Endothelial cell of hepatic sinusoid (primary cell): ENCODE measurements around the gene SELENON.

Experiments used
- in situ Hi-C: cut with HindIII; loops from 2 replicates; pipeline ENCODE4 v1.10.0; 2017; ENCODE audit warnings: low sequenced_read_pairs

SELENON gene

DNA sequence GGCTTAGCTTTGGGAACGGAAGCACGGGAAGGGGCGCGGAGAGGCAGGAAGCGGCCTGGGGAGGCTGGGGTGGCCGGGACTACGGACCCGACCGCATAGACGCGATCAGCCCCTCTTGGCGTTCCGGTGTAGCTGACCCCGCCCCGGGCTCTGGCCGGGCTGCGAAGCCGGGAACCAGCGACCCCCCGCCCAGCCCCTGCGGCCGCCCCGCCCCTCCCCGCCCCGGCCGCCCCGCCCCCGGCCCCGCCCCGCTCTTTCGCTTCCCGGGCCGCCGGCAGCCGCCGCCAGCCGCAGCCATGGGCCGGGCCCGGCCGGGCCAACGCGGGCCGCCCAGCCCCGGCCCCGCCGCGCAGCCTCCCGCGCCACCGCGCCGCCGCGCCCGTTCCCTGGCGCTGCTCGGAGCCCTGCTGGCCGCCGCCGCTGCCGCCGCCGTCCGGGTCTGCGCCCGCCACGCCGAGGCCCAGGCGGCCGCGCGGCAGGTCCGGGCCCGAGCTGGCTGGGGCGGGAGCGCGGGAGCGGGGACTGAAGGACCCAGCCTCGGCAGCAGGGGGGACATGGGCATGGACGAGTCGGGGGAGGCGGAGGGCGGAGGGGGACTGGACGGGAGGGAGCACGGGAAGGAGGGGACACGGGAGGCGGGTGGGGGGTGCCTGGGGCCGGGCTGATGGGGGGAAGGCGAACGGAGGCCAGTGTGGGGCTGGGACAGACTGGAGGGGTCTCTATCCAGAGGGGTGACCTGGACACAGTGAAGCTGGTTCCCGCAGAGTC is at the start of gene SELENON:
SELENON (plus strand) TSS at position 259 of the 768 bp plus-strand sequence; CDS start at position 297, 38 bp downstream.
- in situ Hi-C loops, result no loop called here

DNA sequence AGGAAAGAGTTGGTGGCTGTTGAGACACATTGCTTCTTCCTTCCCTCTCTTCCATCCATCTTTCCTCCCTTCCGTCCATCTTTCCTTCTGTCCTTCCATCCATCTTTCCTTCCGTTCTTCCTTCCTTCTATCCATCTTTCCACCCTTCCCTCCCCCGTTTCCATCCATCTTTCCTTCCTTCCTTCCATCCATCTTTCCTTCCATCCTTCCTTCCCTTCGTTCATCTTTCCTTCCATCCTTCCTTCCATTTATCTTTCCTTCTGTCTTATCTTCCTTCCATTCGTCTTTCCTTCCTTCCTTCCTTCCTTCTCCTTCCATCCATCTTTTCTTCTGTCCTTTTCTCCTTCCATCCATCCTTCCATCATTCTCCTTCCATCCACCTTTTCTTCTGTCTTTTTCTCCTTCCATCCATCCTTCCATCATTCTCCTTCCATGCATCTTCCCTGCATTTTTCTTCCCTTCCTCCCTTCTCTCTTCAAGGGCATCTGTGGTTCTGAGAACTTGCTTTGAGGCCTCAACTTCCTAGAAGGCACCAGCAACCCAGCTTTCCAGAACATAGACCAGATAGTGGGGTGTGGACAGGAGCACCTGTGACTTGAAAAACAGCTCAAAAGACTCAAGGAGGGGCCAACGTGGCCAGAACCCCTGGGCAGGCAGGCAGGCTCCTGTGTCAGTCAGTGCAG is 48.9 kb upstream of the SELENON start:
- in situ Hi-C loops, result loop anchor here (5.0 kb wide), 1 partner anchor 36 kb away; no protein-coding TSS in a partner anchor

- in situ Hi-C loops, result loop anchor here (5.0 kb wide), 1 partner anchor 33 kb away; no protein-coding TSS in a partner anchor
These were observed 45.4 kb upstream of the SELENON start for GRCh38 chr1:25754470-25755181.

DNA sequence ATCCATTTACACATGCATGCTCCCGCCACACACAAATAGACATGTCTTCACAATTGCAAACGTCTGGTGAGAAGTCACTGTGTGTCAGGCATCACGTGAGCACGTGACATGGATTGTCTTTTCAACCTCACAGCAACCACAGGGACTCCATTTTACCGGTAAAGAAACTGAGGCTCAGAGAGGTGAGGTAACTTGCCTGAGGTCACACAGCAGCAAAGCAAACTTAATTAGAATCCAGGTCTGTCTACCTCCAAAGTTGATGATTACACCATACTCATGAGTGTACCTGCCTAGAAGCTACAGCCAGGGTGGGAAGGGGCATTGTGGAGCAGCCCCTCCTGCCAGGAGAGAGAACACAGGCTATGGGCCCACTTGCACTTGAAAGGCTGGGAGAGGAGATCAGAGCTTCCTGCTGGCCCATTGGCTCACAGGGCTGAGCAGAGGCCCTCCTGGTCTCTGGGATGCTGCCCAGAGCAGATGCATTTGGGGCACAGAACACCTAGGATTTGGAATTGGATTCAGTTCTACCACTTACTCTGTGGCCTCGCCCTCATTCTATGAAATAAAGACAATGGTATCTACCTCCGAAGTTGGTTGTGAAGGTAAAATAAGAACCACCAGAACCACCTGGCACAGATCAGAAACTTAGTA is 44.4 kb upstream of the SELENON start:
- in situ Hi-C loops, result no loop called here

DNA sequence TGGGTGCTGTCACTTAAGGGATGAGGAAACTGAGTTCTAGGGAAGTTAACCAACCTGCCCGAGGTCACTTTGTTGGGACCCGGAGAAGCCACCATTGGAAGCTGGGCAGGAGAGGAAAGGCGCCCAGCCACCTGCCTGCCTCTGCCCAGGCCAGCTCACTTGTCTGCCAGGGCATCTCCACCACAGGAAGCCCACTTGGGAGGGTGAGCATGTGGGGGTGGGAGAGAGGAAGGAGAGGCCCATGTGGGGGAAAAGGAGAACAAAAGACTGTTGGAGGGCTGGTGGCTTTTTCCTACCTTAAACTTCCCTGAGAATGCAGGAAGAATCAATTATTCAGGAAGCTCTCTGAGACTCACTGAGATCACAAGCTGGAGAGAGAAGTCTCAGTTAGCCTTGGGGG is 43.8 kb upstream of the SELENON start:
- in situ Hi-C loops, result no loop called here

- in situ Hi-C loops, result no loop called here
These were observed 42.7 kb upstream of the SELENON start for GRCh38 chr1:25757151-25757845.

DNA sequence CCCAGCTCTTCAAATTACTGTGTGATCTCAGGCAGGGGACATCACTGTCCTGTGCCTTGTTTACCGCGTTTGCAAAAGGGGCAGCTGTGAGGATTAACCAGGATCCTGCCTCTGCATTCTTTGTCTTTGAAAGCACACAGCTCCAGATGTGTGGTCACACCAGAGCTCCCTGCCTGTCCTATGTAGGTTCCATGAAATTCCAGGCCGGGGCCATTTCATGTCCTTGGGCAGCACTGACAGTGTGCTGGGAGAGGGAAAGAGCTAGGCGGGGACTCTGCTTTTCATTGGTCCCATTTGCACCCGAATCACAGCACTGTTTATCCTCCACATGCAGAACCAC is 42.2 kb upstream of the SELENON start:
- in situ Hi-C loops, result no loop called here

- in situ Hi-C loops, result no loop called here
These were observed 41.4 kb upstream of the SELENON start for GRCh38 chr1:25758466-25759070.

DNA sequence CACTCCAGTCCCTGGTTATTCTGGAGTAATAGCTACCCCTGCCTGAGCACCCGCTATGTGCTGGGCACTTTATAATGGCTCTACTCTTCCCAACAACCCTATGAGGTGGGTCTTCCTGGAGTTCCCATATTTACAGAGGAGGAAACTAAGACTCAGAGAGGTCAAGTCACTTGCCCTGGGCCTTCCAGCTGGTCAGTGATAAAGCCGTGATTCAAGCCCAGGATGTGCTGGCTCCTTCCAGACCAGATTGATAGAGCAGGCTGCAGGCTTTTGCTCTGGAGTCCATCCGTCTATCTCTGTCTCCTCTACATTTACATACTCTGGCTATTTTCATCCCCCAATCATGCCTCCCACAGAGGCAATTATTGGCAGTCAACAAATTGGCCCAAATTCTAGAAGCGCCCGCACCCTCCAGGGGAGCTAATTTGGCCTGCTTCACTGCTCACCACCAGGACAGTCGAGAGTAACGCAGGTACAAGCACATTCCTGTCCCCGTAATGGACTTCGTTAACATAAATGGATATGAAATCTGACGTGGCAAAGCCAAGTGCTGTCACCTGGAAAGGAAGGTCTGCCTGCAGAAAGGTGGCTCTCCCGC is 39.8 kb upstream of the SELENON start:
- in situ Hi-C loops, result no loop called here

GRCh38 chr1:25760871-25761270 is 39.1 kb upstream of the SELENON start:
- in situ Hi-C loops, result no loop called here

DNA sequence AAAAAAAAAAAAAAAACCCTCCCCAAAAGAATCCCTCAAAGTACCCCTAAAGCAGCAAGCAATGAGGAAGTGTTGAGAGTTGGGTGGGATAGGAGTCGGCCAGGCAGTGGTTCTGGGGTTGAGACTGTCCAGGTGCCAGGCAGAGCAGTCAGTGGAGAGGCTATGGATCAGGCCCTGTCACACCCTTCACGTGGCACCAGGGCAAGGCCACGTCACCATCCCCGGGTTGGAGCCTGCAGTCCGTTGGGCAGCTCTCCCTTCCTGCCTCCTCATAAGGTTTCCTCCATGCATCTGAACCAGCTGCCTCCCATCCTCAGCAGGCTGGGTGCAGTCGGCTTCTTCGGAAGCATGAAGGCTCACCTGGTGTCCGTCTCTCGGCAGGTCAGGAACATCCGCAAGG is 36.5 kb upstream of the SELENON start:
- in situ Hi-C loops, result no loop called here

- in situ Hi-C loops, result no loop called here
These were observed 34.7 kb upstream of the SELENON start for GRCh38 chr1:25765136-25765922.

DNA sequence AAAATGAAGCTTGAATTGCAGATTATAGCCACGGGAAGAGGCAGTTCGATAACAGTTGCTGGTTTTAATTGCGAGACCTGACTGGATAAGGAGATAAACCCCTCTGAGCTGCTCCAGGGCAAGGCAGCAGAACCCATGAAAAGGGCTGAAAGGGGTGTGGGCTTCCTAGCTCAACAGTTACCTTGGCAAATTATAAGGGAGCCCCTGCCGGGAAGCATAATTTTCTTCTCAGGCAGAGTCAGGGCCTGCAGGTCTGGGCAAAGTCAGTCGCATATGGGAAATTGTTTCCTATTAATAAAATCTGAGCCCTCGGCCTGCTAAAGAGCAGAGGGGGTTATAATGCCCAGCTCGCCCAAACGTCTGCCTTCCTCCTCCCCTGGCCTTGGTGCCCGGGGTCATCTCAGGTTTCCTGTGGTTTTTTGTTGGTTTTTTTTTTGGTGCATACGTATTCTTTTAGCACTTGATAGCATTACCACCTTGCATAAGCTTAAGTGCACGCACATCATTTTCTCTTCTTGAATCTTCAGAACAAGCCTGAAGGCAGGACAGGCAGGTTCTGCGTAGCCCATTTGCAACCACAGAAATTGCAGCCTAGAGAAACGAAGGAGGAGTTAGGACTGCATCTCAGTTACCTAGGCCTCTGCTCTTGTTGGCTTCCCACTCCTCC is 33.9 kb upstream of the SELENON start:
- in situ Hi-C loops, result no loop called here

GRCh38 chr1:25766721-25767436 is 33.1 kb upstream of the SELENON start:
- in situ Hi-C loops, result no loop called here

DNA sequence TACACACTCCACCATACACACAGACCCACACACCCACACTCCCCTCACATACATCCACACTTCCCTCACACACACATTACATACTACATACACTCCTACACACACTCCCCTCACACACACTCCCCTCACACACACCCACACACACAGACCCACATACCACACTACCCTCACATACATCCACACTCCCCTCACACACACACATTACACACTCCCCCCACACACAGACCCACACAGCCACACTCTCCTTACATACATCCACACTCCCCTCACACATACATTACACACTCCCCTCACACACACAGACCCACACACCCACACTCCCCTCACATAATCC is 32.6 kb upstream of the SELENON start:
- in situ Hi-C loops, result no loop called here

DNA sequence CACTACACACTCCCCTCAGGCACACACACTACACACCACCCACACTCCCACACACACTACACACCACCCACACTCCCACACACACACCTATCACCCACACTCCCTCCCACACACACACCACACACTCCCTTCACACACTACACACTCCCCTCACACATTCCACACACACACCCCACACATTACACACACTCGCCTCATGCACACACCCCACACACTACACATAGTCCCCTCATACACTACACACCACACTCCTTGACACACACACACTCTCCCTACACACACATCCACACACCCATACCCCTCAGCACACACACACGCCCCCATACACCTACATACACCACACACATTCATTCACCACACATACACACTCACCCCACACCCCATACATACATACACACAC is 31.0 kb upstream of the SELENON start:
- in situ Hi-C loops, result no loop called here

DNA sequence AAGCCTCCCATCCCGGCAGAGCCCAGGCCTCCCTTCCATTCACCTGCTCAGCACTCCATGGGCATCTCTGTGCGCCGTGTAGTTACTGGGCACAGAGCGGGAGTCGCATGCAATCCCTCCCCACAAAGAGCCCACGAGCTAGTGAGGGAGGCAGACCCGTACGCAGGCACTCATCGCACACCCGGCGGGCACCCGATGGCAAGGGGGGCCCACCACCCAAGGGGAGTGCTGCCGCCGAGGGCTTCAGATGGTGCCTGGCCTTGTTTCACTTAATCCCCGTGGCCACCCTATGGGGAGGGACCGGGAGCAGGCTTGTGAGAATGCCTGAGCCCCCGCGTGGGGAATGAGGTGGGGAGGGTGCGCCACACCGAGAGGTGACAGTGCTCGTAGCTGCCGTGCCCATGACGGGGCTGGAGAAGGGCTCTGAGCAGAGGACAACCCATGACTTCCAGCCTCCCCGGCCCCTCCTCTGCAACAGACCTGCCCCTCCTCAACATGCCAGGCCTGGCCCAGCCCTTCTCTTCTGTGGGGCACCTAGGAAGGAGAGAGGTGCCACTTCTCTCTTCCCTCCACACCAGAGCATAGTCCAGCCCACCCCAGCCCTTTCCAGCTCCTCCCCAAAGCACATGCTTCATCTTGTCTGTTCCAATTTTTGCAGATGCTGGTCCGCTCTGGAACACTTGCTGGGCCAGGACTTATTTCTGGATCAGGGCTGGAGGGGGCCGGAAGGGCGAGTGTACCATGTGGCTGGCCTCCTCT is 30.2 kb upstream of the SELENON start:
- in situ Hi-C loops, result no loop called here
